GM12865 (cell line): ENCODE data around the gene CNTNAP2.

ENCODE experiments used
- DNase-seq: peaks from one replicate; pipeline ENCODE4 v3.0.0; 2010; ENCODE audit warnings: low read depth
- H3K4me3 ChIP-seq: 2 replicates; pipeline ENCODE4 v1.5.1; 2011; ENCODE audit warnings: mild to moderate bottlenecking, low read depth, low read length, control low read depth
- CTCF ChIP-seq: IDR thresholded peaks from 2 replicates; pipeline ENCODE4 v1.5.1; 2011; ENCODE audit warnings: low read length, control low read depth, low read depth, inconsistent platforms; ENCODE audit not compliant: insufficient read depth; ENCODE audit errors: missing control alignments

Gene CNTNAP2

DNA sequence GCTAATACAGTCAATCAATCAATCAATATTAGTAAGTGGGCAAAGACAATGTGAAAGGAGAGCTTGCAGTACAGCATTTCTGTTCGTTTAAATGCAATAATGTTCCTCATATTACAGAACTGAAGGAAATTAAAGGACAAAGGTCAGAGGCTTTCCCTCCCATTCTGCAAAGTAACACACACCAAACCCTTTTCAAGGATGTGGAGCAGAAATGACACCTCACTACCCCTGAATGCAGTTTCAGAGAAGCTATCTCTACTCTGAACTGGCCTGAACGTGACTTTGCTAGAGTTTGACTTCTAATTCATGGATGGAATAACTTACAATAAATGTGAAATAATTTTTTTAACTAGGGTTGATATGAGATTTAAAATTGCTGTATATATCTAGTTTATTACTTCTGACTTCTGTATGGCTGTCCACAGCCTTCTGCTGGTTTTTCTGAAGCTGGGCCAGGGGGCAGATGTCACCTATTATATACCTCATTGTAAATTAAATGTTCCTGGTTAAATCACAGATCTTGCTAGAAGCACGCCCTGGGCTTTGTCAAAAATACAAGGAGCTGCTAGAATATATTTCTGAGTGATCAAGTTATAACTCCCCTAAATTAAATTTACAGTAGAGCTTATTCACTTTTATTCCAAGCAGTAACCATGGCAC, 2317.1 kb downstream of the CNTNAP2 start:
- H3K4me3 ChIP-seq: no peak overlapping the region
- no peak for TF ChIP-seq CTCF
- no peak for DNase-seq

- no peak for TF ChIP-seq CTCF
- no peak for DNase-seq
- H3K4me3 ChIP-seq: no peak overlapping the region
Measured at GRCh38 chr7:148434181-148434757, 2317.7 kb downstream of the CNTNAP2 start.

DNA sequence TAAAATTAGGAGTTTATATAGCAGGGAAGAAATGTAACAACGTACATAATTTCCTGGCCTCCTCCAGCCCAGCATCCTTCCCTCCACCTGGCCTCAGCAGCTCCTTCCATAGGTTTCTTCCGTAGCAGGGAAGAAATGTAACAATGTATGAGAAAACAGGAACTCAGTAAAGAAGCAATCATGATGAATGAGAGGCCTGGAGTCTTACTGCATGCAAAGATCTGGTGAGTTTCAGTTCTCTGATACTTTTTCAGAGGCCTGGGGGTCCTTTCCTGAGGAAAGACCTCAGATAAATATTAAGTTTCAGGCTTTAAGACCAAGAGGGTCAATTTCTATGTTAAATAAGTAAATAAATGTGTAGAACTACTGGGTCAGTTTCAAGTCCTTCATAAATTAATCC, 2318.3 kb downstream of the CNTNAP2 start:
- no peak overlapping the region for H3K4me3 ChIP-seq
- no peak for TF ChIP-seq CTCF
- no peak for DNase-seq

- H3K4me3 ChIP-seq: no peak overlapping the region
- TF ChIP-seq CTCF: no peak
- no peak for DNase-seq
Measured at GRCh38 chr7:148435715-148436114, 2319.1 kb downstream of the CNTNAP2 start.

DNA sequence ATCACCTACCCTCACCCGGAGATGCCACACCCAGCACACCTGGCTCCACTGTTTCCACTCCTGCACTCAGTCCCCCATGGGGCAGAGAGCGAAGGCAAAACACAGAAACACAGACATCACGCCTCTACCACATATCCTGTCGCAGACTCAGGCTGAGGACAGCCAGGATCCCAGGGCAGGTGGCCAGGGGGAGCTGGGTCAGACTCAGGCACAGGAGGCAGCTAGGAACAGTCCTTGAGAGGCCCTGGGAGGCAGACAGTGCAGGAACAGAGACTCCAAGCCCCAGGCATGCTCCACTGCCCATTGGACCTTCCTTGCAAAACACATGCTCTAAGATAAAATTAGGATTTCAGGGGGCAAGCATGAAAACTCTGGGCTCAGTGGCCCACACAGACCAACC, 2319.5 kb downstream of the CNTNAP2 start:
- no peak for DNase-seq
- H3K4me3 ChIP-seq: no peak overlapping the region
- TF ChIP-seq CTCF: no peak

- DNase-seq: no peak
- no peak for TF ChIP-seq CTCF
- no peak overlapping the region for H3K4me3 ChIP-seq
Measured at GRCh38 chr7:148436571-148436970, 2320.0 kb downstream of the CNTNAP2 start.

DNA sequence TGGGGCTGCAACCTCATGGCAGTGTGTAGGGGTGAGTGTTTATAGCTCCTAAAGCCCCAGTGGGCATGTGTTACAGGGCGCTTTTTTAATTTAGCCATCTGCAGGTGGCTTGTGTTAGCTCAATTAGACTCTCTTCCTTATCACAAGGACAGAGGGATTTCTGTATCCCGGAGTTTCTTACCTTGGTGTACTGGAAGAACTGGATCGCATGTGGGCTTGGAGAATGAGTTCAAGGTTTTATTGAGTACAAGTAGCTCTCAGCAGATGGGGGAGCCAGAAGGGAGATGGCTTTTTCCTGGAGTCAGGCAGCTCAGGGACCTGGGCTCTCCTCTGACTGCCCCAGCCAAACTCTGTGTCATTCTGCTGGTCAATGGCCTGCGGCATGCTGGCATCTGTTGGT, 2320.4 kb downstream of the CNTNAP2 start:
- no peak overlapping the region for H3K4me3 ChIP-seq
- no peak for DNase-seq
- TF ChIP-seq CTCF: no peak
